ENCODE measurements around the gene LRBA. TPM values are rescaled to one million over a fixed set of nuclear protein-coding genes. Genes with fewer than 3 reads are reported as not detected.
A peak's percentile ranks its signal among the peaks of the same experiment; 100 is the strongest.

The LRBA gene
- polyA plus RNA-seq, 6 donors from 2014 or later = 18.0 to 25.7 (median 19.6) TPM

- Mint-ChIP-seq H3K4me3 (no peak overlapping the region), H3K9me3 (peaks cover 0 to 15% (median 11%) of the 10 kb centered on the region in 7 donors), H3K27ac (peak overlapping the region in 1 of 6 donors; percentile 42), H3K4me1 (no peaks in the 10 kb centered on the region), H3K27me3 (no peaks in the 10 kb centered on the region), H3K36me3 (peaks cover 63 to 72% of the 10 kb centered on the region in 2 donors)
- ATAC-seq (ENCODE audit: low read depth in 2 of 2) = no peak
- DNase-seq = no peak
Measured at GRCh38 chr4:150906987-150907633, 108.0 kb downstream of the LRBA start.

DNA sequence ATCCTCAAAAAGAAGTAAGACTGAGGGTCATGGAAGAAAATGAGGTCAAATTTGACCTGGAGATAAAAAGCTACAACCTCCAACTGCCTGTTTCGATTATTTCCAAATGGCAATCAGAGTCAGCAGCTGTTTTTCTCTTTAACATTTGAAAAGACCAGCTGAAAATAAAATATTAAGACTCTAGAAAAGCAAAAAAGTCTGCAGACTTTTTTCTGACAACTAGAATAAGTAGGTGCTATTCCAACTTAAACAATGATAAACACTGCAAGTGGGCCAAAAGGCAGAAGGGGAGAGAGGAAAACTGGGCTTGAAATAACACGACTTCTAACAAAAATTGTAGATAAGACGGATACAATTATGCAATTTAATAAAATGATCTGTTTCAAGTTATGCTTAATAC lies 110.4 kb downstream of the LRBA start:
- Mint-ChIP-seq H3K4me3 (no peak overlapping the region), H3K9me3 (peaks cover 0 to 5% (median 3%) of the 10 kb centered on the region in 7 donors), H3K36me3 (peaks cover 47 to 62% of the 10 kb centered on the region in 2 donors), H3K27ac (no peak overlapping the region), H3K27me3 (no peaks in the 10 kb centered on the region), H3K4me1 (no peaks in the 10 kb centered on the region)
- DNase-seq (no peak), ATAC-seq (ENCODE audit: low read depth in 2 of 2) (no peak)

DNA sequence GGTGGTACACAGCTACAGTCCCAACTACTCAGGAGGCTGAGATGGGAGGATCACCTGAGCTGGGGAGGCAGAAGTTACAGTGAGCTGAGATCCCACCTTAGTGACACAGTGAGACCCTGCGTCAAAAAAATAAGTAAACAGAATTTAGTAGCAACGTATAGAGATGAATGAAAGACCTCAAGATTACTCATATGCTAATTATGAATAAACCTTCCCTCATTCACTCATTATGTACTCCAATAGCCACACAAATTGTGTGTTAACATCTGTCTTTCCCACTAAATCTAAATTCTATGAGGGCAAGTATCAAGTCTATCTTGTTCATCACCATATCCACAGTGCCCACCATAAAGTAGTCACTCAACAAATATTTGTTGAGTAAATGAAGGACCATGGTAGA lies 111.5 kb downstream of the LRBA start:
- Mint-ChIP-seq H3K9me3 (peaks cover 0 to 5% (median 3%) of the 10 kb centered on the region in 7 donors), H3K27ac (no peak overlapping the region), H3K4me1 (no peaks in the 10 kb centered on the region), H3K27me3 (no peaks in the 10 kb centered on the region), H3K4me3 (no peak overlapping the region), H3K36me3 (peaks cover 48 to 61% of the 10 kb centered on the region in 2 donors)
- ATAC-seq (ENCODE audit: low read depth in 2 of 2) (no peak), DNase-seq (no peak)

DNA sequence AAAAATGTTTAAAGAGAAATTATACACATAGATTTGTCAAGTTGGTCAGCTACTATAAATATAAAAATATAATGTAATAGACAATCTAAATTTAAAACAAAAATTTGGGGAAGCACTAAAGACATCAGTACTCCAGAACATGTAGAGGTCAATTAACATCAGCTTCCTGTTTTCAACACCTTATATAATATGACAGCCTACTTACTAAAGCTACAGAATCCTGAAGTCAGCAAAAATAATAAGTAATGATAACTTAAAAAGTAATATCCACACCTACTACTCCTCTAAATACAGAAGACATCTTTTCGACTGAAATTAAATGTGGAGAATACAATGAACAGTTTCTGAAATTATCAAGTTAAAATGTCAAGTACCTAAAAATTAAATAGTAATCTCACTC lies 118.6 kb downstream of the LRBA start:
- H3K27ac Mint-ChIP-seq = peak overlapping the region in 2 of 6 donors; percentile 28 to 93
- ATAC-seq (ENCODE audit: low read depth in 2 of 2) (no peak), DNase-seq (no peak)
- H3K9me3 Mint-ChIP-seq = no peaks in the 10 kb centered on the region
- H3K36me3 Mint-ChIP-seq = peaks cover 17 to 23% of the 10 kb centered on the region in 2 donors
- no peak overlapping the region for H3K4me3 Mint-ChIP-seq
- H3K27me3 Mint-ChIP-seq = no peaks in the 10 kb centered on the region
- no peaks in the 10 kb centered on the region for H3K4me1 Mint-ChIP-seq

DNA sequence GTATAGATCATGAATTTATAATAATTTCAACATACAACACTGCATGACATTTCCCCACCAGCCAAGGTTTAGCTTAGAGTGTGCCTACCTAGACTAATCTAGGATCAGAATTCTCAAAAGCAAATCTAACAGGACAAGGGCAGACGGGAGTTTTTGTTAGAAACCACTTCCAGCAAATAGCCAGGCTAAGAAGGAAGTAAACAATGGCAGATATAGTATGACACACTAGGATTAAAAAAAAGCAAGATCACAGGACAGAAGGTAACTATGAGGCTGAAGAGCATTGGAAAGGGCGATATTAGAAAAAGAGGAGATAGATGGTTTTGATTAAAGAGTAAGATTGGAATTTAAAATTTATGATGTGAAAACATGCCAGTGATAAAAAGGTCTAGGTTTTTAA lies 124.8 kb downstream of the LRBA start:
- Mint-ChIP-seq H3K9me3 (peaks cover 0 to 9% (median 1%) of the 10 kb centered on the region in 7 donors), H3K27me3 (no peaks in the 10 kb centered on the region), H3K4me1 (peaks cover 7 to 26% (median 10%) of the 10 kb centered on the region in 3 donors), H3K4me3 (no peak overlapping the region), H3K27ac (peak overlapping the region in 5 of 6 donors; percentile 1 to 24 (median 7)), H3K36me3 (peaks cover 0 to 10% of the 10 kb centered on the region in 2 donors)
- DNase-seq (no peak), ATAC-seq (ENCODE audit: low read depth in 2 of 2) (no peak)

GRCh38 chr4:150889306-150889705 lies 125.8 kb downstream of the LRBA start:
- Mint-ChIP-seq H3K4me3 (no peak overlapping the region), H3K27ac (peak overlapping the region in 4 of 6 donors; percentile 38 to 63 (median 45)), H3K9me3 (peaks cover 0 to 9% (median 1%) of the 10 kb centered on the region in 7 donors), H3K4me1 (peaks cover 7 to 26% (median 10%) of the 10 kb centered on the region in 3 donors), H3K36me3 (peaks cover 0 to 10% of the 10 kb centered on the region in 2 donors), H3K27me3 (no peaks in the 10 kb centered on the region)
- no peak for ATAC-seq (ENCODE audit: low read depth in 2 of 2)
- no peak for DNase-seq

- H3K4me3 Mint-ChIP-seq = peak overlapping the region in 2 of 8 donors; percentile 12 to 66
- peak overlapping the region in 1 of 6 donors; percentile 44 for H3K27ac Mint-ChIP-seq
- peaks cover 7 to 26% (median 10%) of the 10 kb centered on the region in 3 donors for H3K4me1 Mint-ChIP-seq
- H3K36me3 Mint-ChIP-seq = peaks cover 0 to 10% of the 10 kb centered on the region in 2 donors
- no peaks in the 10 kb centered on the region for H3K27me3 Mint-ChIP-seq
- ATAC-seq (ENCODE audit: low read depth in 2 of 2) (no peak), DNase-seq (no peak)
- H3K9me3 Mint-ChIP-seq = peaks cover 0 to 9% (median 1%) of the 10 kb centered on the region in 7 donors
Measured at GRCh38 chr4:150888625-150889024, 126.5 kb downstream of the LRBA start.

DNA sequence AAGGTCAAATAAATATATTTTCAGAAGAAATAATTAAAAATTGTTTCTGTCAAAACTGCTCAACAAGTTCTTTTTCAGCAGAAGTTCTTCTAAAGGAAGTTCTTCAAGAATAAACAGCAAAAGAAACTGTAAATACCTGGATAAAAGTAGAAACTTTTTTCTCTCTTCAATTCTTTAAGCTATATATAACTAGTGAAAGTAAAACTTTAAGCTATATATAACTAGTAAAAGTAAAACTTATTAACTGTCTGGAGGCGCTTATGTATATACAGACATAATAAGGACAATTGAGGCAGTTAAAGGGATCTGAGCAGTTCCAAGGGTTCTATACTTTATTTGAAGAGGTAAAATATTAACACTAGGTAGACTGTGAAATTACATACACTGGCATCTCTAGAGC lies 126.9 kb downstream of the LRBA start:
- ATAC-seq (ENCODE audit: low read depth in 2 of 2) (no peak), DNase-seq (no peak)
- H3K4me3 Mint-ChIP-seq = peak overlapping the region in 4 of 8 donors; percentile 29 to 84 (median 68)
- no peaks in the 10 kb centered on the region for H3K27me3 Mint-ChIP-seq
- peaks cover 0 to 10% of the 10 kb centered on the region in 2 donors for H3K36me3 Mint-ChIP-seq
- H3K9me3 Mint-ChIP-seq = peaks cover 0 to 9% (median 1%) of the 10 kb centered on the region in 7 donors
- peaks cover 7 to 26% (median 10%) of the 10 kb centered on the region in 3 donors for H3K4me1 Mint-ChIP-seq
- H3K27ac Mint-ChIP-seq = peak overlapping the region in 3 of 6 donors; percentile 8 to 74 (median 49)

GRCh38 chr4:150886597-150886996 lies 128.5 kb downstream of the LRBA start:
- Mint-ChIP-seq H3K36me3 (peaks cover 0 to 8% of the 10 kb centered on the region in 2 donors), H3K9me3 (peaks cover 0 to 9% (median 1%) of the 10 kb centered on the region in 7 donors), H3K27ac (peak overlapping the region in 1 of 6 donors; percentile 4), H3K4me1 (peaks cover 7 to 26% (median 10%) of the 10 kb centered on the region in 3 donors), H3K4me3 (no peak overlapping the region), H3K27me3 (no peaks in the 10 kb centered on the region)
- no peak for ATAC-seq (ENCODE audit: low read depth in 2 of 2)
- no peak for DNase-seq

GRCh38 chr4:150884625-150885024 lies 130.5 kb downstream of the LRBA start:
- H3K36me3 Mint-ChIP-seq = peaks cover 6 to 10% of the 10 kb centered on the region in 2 donors
- H3K27me3 Mint-ChIP-seq = no peaks in the 10 kb centered on the region
- H3K9me3 Mint-ChIP-seq = peaks cover 0 to 9% (median 1%) of the 10 kb centered on the region in 7 donors
- no peak overlapping the region for H3K4me3 Mint-ChIP-seq
- H3K4me1 Mint-ChIP-seq = peaks cover 8 to 27% (median 10%) of the 10 kb centered on the region in 3 donors
- DNase-seq = no peak
- peak overlapping the region in 1 of 6 donors; percentile 11 for H3K27ac Mint-ChIP-seq
- ATAC-seq (ENCODE audit: low read depth in 2 of 2) = no peak

DNA sequence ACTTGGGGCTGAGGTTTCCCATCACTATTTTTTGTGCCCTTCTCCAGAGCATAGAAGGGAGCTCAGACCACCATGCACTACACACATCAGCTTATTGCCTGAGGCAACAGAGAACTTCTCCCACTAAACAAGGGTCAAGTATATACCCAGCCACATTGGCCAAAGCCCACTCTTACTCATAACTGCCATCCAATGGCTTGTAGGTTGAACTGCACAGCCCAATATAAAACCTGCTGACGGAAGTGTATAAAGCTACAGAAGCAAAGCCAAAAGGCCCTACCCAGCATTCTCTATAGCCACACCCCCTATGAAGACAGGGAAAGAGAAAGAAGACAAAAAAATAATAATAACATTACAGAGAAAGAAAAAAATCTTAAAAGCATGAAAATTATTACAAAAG lies 139.7 kb downstream of the LRBA start:
- no peak for DNase-seq
- Mint-ChIP-seq H3K27me3 (no peaks in the 10 kb centered on the region), H3K4me3 (no peak overlapping the region), H3K4me1 (peaks cover 4 to 22% (median 11%) of the 10 kb centered on the region in 3 donors), H3K36me3 (peaks cover 21 to 39% of the 10 kb centered on the region in 2 donors), H3K9me3 (peaks cover 0 to 15% (median 5%) of the 10 kb centered on the region in 7 donors), H3K27ac (no peak overlapping the region)
- no peak for ATAC-seq (ENCODE audit: low read depth in 2 of 2)

DNA sequence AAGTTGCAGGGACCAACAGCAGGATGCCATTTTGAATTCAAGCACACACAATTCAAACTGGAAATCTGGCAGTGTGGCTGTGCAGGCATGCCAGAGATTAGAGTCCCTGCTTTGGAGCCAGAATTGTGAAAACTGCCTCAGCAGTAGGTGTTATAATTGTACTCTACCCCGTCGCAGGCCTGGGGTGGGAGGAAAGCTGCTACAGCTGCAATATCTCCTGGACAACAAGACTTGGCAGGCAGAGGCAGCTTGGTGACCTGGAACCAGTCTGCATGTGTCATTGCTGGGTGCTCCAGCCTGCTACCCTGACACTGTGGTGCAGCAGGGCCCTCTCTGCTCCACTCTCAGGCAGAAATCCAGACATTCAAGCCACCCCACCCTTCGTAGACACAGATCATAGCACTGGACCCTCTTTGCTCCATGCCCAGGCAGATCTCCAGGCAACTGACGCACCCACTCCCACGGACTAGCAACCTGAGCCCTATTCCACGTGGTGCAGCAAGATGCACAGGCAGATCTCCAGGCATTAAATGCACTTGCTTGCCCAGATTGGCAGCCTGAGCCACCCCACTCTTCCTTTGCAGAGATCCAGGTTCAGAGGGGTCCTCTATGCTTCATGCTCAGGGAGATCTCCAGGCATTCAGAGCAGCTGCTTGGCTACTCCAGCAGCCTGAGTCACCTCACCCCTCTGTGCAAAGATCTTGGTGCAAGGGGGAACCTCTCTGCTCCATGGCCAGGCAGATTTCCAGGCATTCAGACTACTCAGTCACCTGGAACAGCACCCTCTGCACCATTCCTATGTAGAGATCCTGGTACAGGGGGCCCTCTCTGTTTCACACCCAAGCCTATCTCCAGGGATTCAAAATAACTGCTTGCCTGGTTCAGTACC lies 140.5 kb downstream of the LRBA start:
- Mint-ChIP-seq H3K9me3 (peaks cover 0 to 15% (median 5%) of the 10 kb centered on the region in 7 donors), H3K27ac (peak overlapping the region in 1 of 6 donors; percentile 34), H3K27me3 (no peaks in the 10 kb centered on the region), H3K36me3 (peaks cover 21 to 33% of the 10 kb centered on the region in 2 donors), H3K4me1 (peaks cover 4 to 21% (median 9%) of the 10 kb centered on the region in 3 donors), H3K4me3 (no peak overlapping the region)
- ATAC-seq (ENCODE audit: low read depth in 2 of 2) (no peak), DNase-seq (no peak)

DNA sequence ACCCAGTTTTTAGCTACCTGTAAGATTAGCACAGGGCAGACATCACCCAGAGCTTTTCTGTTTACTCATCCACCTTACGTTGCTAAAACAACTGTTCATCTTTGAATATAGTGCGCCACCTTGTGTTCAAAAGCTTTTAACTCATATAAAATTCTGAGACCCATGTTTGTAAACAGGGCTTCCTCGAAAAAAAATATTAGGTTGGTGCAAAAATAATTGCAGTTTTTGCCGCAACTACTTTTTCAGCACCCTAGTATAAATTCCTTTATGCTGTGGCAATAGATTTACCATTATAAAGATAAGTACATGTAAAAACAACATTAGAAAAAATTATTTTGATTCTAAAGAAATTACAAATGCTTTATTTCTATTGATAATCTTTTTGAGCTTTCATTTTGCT lies 147.9 kb downstream of the LRBA start:
- Mint-ChIP-seq H3K4me1 (no peaks in the 10 kb centered on the region), H3K9me3 (no peaks in the 10 kb centered on the region), H3K27ac (no peak overlapping the region), H3K36me3 (no peaks in the 10 kb centered on the region), H3K4me3 (no peak overlapping the region), H3K27me3 (no peaks in the 10 kb centered on the region)
- ATAC-seq (ENCODE audit: low read depth in 2 of 2) (peak; percentile 74 to 75), DNase-seq (peak; percentile 41)

Data from naive B cell (primary cell).